Activated CD8-positive, alpha-beta memory T cell treated with anti-CD3 and anti-CD28 coated beads for 4 hours (primary cell): ENCODE measurements around the gene R3HDM4.
"Not testable (repeated sequence)": the region's sequence is repeated elsewhere in the genome, so short reads cannot be mapped to it uniquely, and the experiment has no call there.

Experiments used
- DNase-seq, 2 donors: peaks; one replicate each; pipeline ENCODE4 v3.0.0-alpha.2; 2020; ENCODE audit warnings: low read depth in 2 of 2

R3HDM4 gene

GRCh38 chr19:861756-862580 is 51.1 kb downstream of the R3HDM4 start:
- DNase-seq: peak; percentile 27 to 35

GRCh38 chr19:861141-861755 is 51.8 kb downstream of the R3HDM4 start:
- DNase-seq: no peak

- DNase-seq: no peak
These were observed 53.9 kb downstream of the R3HDM4 start, which contains the start of gene CFD for GRCh38 chr19:858868-859843. Gene CFD (plus strand): TSS chr19:859664. CDS start chr19:859690, 26 bp downstream.

GRCh38 chr19:858284-858683 is 54.7 kb downstream of the R3HDM4 start:
- no peak for DNase-seq

- DNase-seq: no peak
These were observed 57.4 kb downstream of the R3HDM4 start for GRCh38 chr19:855566-856120.

GRCh38 chr19:855142-855541 is 57.9 kb downstream of the R3HDM4 start:
- DNase-seq: no peak

- no peak for DNase-seq
These were observed 58.5 kb downstream of the R3HDM4 start for GRCh38 chr19:854549-854948.

- DNase-seq: not testable (repeated sequence)
These were observed 59.3 kb downstream of the R3HDM4 start for GRCh38 chr19:853614-854220.

GRCh38 chr19:853014-853585 is 59.9 kb downstream of the R3HDM4 start:
- no peak for DNase-seq

GRCh38 chr19:852136-853013 is 60.6 kb downstream of the R3HDM4 start, which contains the start of gene ELANE:
Gene ELANE (plus strand): TSS chr19:852303. CDS start chr19:852329, 26 bp downstream.
- no peak for DNase-seq

GRCh38 chr19:850979-851335 is 62.1 kb downstream of the R3HDM4 start:
- DNase-seq: no peak

- DNase-seq: no peak
These were observed 62.6 kb downstream of the R3HDM4 start for GRCh38 chr19:850221-850978.

GRCh38 chr19:849195-849594 is 63.8 kb downstream of the R3HDM4 start:
- not testable (repeated sequence) for DNase-seq

- DNase-seq: no peak
These were observed 64.6 kb downstream of the R3HDM4 start for GRCh38 chr19:848386-848921.
